LoVo (cell line): ENCODE data around the gene SPARCL1.
"Not testable (repeated sequence)": the region's sequence is repeated elsewhere in the genome, so short reads cannot be mapped to it uniquely, and the experiment has no call there.

Source experiments
- DNase-seq: peaks from one replicate; pipeline ENCODE4 v3.0.0-alpha.2; 2016; ENCODE audit warnings: low spot score

SPARCL1 gene

GRCh38 chr4:87529187-87529586 is at the start of gene SPARCL1:
Gene SPARCL1, minus strand, starts transcription at chr4:87529376. Its CDS starts 29,802 bp downstream, at chr4:87499574.
- no peak for DNase-seq

- DNase-seq, result no peak
These were observed 46.8 kb upstream of the SPARCL1 start for GRCh38 chr4:87575983-87576382.

GRCh38 chr4:87575408-87575807 is 46.2 kb upstream of the SPARCL1 start:
- no peak for DNase-seq

- DNase-seq, result no peak
These were observed 45.8 kb upstream of the SPARCL1 start for GRCh38 chr4:87574996-87575395.

- not testable (repeated sequence) for DNase-seq
These were observed 45.2 kb upstream of the SPARCL1 start for GRCh38 chr4:87574376-87574775.

- no peak for DNase-seq
These were observed 41.2 kb upstream of the SPARCL1 start for GRCh38 chr4:87570290-87570805.

- DNase-seq, result no peak
These were observed 38.0 kb upstream of the SPARCL1 start for GRCh38 chr4:87567191-87567590.

- no peak for DNase-seq
These were observed 37.1 kb upstream of the SPARCL1 start for GRCh38 chr4:87566276-87566675.

- DNase-seq, result no peak
These were observed 36.6 kb upstream of the SPARCL1 start for GRCh38 chr4:87565746-87566145.

GRCh38 chr4:87560802-87561201 is 31.6 kb upstream of the SPARCL1 start:
- no peak for DNase-seq

GRCh38 chr4:87559090-87559837 is 30.1 kb upstream of the SPARCL1 start:
- DNase-seq, result no peak

GRCh38 chr4:87557348-87557747 is 28.2 kb upstream of the SPARCL1 start:
- no peak for DNase-seq

- no peak for DNase-seq
These were observed 26.8 kb upstream of the SPARCL1 start for GRCh38 chr4:87555773-87556619.

GRCh38 chr4:87553182-87553581 is 24.0 kb upstream of the SPARCL1 start:
- DNase-seq, result no peak

- DNase-seq, result no peak
These were observed 22.2 kb upstream of the SPARCL1 start for GRCh38 chr4:87551361-87551760.

- no peak for DNase-seq
These were observed 18.0 kb upstream of the SPARCL1 start for GRCh38 chr4:87547016-87547708.

- no peak for DNase-seq
These were observed 15.9 kb upstream of the SPARCL1 start for GRCh38 chr4:87545052-87545451.

- peak; percentile 28 for DNase-seq
These were observed 14.8 kb upstream of the SPARCL1 start for GRCh38 chr4:87543835-87544461.

- no peak for DNase-seq
These were observed 13.6 kb upstream of the SPARCL1 start for GRCh38 chr4:87542734-87543312.

GRCh38 chr4:87541956-87542709 is 13.0 kb upstream of the SPARCL1 start:
- no peak for DNase-seq

- DNase-seq, result no peak
These were observed 12.3 kb upstream of the SPARCL1 start for GRCh38 chr4:87541521-87541920.
